HL-60/S4 (cell line): ENCODE data around the gene HTR5A.

Experiments
- in situ Hi-C: fragments of 300-500 bp; cut with MboI; formaldehyde crosslinking; loops from 2 replicates; pipeline ENCODE4 v1.14.3; 2022; ENCODE audit warnings: low sequenced_read_pairs

The HTR5A gene

GRCh38 chr7:155136619-155137243, 66.6 kb downstream of the HTR5A start:
- in situ Hi-C loops: no loop called here
